OCI-LY7 (cell line): ENCODE measurements around the gene TMEM204.

Source experiments
- CTCF ChIP-seq: fragments of 200-600 bp; sonication (generic); conservative IDR thresholded peaks from 2 replicates; pipeline ENCODE4 v1.5.1; 2014; ENCODE audit warnings: mild to moderate bottlenecking, antibody characterized with exemption, low read length, moderate library complexity, mixed read lengths
- EZH2phosphoT487 ChIP-seq: fragments of 200-600 bp; sonication (generic); IDR thresholded peaks from 2 replicates; pipeline ENCODE4 v1.6.1; 2018; ENCODE audit warnings: low read depth, borderline replicate concordance, mild to moderate bottlenecking, mixed run types, antibody characterized with exemption, low read length, moderate library complexity, mixed read lengths

DNA sequence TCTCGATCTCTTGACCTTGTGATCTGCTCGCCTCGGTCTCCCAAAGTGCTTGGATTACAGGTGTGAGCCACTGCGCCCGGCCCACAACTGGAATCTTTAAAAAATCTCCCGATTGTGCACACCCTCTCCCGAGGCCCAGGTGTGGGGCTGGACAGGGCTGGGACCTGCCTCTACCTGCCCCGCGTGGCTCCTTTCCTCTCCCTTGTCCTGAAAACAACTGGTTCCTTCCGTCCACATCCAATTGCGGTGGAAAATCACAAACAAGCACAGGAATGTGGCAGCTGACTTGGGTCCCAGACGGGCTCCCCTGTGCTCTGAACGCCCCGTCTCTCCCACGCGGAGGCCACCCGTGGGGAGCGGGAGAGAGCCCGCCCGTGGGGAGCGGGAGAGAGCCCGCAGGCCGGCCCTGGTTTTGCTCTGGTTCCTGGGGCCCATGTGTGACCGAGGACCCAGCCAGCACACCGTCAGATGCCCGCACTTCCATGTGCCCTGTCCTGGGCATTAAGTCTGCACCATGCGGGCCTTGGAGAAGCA is 3.0 kb upstream of the TMEM204 start:
- no peak for TF ChIP-seq CTCF
- TF ChIP-seq EZH2phosphoT487, result no peak
